Testis (tissue), 2 donors: Measurements from ENCODE around the gene ZDHHC16.

Experiments
- CTCF ChIP-seq, 3 experiments: fragments of 450-650 bp in 2 of 3; fragments of 200-600 bp in 1 of 3; sonication (generic) in 1 of 3; IDR thresholded peaks; one replicate each; pipeline ENCODE4 v1.5.1; 2016 to 2019; ENCODE audit warnings: antibody characterized with exemption in 3 of 3, mild to moderate bottlenecking in 2 of 3, moderate library complexity in 1 of 3
- POLR2A ChIP-seq: fragments of 450-650 bp; IDR thresholded peaks from one replicate; pipeline ENCODE4 v1.6.1; 2017; ENCODE audit warnings: antibody characterized with exemption, mild to moderate bottlenecking, moderate library complexity

GRCh38 chr10:97483921-97484320, 37.9 kb downstream of the ZDHHC16 start:
- TF ChIP-seq CTCF (IDR thresholded peaks at IDR 0.05) (no peak), POLR2A (no peak)
